ENCODE results near the gene FBXO28.

FBXO28 gene

DNA sequence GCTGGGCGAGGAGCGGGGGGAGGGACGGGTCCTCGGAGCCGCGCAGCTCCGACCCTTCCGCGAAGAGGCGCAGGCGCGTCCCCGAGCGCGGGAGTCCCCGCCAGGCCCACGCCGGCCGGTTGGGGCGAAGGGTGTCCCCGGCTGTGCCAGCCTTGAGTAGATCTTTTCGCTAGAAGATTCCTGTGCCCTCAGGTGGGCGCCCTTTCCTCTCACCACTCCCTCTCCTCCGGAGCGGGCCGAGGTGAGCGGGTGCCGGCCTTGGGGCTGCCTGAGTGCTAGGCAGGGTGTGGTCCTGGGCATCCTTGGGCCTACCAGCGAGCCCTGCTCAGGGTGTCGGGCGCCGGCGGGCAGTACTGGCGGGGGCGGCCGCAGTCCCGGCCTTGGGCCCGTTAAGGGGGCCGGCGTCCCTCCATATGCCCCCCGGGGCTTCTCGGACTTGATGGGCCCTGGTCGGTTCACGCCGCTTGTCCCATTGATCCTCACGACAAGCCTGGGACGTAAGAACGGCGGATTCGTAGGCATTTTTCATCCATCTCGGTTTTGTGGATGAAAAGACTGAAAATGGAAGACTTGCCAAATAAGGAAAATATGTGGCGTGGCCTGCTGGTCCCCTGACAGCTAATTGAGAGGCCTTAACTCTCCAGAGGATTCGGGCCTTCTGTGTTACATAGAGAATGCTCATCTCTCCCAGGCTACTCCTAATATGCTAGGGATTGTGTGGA is 69.8 kb downstream of the FBXO28 start:
- TF ChIP-seq, protein P1, sequence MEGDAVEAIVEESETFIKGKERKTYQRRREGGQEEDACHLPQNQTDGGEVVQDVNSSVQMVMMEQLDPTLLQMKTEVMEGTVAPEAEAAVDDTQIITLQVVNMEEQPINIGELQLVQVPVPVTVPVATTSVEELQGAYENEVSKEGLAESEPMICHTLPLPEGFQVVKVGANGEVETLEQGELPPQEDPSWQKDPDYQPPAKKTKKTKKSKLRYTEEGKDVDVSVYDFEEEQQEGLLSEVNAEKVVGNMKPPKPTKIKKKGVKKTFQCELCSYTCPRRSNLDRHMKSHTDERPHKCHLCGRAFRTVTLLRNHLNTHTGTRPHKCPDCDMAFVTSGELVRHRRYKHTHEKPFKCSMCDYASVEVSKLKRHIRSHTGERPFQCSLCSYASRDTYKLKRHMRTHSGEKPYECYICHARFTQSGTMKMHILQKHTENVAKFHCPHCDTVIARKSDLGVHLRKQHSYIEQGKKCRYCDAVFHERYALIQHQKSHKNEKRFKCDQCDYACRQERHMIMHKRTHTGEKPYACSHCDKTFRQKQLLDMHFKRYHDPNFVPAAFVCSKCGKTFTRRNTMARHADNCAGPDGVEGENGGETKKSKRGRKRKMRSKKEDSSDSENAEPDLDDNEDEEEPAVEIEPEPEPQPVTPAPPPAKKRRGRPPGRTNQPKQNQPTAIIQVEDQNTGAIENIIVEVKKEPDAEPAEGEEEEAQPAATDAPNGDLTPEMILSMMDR (IDR thresholded peaks at IDR 0.05; ENCODE audit: low read depth, low read length) = no peak
- peak overlapping the region; percentile 87 for H3K4me3 ChIP-seq (ENCODE audit: low read depth, low read length)

DNA sequence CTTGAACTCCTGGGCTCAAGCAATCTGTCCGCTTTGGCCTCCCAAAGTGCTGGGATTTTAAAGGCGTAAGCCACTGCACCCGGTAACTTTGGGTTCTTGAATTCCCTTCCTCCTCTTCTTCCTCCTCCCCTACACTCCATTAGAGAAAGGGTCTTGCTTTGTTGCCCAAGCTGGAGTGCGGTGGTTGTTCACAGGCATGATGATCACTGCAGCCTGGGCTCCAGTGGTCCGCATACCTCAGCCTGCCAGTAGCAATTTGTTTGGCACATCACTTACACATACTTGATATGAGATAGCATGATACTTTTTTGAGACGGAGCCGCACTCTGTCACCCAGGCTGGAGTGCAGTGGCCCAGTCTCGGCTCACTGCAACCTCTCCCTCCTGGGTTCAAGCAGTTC is 71.3 kb downstream of the FBXO28 start:
- H3K4me3 ChIP-seq (ENCODE audit: low read depth, low read length) = no peak overlapping the region
- TF ChIP-seq, protein P1 (IDR thresholded peaks at IDR 0.05; ENCODE audit: low read depth, low read length) = no peak

DNA sequence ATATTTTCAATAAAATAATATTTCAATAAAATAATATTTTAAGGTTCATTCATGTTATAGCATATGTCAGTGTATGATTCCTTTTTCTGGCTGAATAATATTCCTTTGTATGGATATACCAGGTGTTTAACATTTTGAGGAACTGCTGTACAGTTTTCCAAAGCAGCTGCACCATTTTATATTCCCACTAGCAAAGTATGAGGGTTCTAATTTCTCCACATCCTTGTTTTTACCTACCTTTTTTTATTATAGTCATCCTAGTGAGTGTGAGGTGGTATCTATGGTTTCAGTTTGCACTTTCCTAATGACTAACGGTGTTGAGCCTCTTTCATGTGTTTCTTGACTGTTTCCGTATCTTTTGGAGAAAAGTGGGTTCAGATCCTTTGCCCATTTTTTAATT is 74.4 kb downstream of the FBXO28 start:
- TF ChIP-seq, protein P1 (IDR thresholded peaks at IDR 0.05; ENCODE audit: low read depth, low read length) = no peak
- no peak overlapping the region for H3K4me3 ChIP-seq (ENCODE audit: low read depth, low read length)

DNA sequence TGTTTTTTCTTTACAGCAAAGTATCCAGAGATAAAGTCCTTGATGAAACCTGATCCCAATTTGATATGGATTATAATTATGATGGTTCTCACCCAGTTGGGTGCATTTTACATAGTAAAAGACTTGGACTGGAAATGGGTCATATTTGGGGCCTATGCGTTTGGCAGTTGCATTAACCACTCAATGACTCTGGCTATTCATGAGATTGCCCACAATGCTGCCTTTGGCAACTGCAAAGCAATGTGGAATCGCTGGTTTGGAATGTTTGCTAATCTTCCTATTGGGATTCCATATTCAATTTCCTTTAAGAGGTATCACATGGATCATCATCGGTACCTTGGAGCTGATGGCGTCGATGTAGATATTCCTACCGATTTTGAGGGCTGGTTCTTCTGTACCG is 75.7 kb downstream of the FBXO28 start:
- H3K4me3 ChIP-seq (ENCODE audit: low read depth, low read length) = no peak overlapping the region
- TF ChIP-seq, protein P1 (IDR thresholded peaks at IDR 0.05; ENCODE audit: low read depth, low read length) = no peak

DNA sequence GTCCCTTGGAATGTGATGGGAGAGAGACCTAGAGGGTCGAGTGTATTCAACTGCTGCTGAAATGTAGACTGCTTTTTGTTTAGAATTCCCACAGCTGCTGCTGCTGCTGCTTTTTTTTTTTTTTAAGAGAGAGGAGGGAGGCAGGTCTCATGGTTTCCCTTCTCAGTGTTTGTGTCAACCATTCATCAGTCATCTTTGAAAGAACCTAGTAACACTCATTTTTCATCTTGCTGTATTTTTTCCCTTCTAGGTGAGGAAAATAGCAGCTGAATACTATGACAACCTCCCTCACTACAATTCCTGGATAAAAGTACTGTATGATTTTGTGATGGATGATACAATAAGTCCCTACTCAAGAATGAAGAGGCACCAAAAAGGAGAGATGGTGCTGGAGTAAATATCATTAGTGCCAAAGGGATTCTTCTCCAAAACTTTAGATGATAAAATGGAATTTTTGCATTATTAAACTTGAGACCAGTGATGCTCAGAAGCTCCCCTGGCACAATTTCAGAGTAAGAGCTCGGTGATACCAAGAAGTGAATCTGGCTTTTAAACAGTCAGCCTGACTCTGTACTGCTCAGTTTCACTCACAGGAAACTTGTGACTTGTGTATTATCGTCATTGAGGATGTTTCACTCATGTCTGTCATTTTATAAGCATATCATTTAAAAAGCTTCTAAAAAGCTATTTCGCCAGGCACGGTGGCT is 78.3 kb downstream of the FBXO28 start:
- TF ChIP-seq, protein P1 (IDR thresholded peaks at IDR 0.05; ENCODE audit: low read depth, low read length) = no peak
- H3K4me3 ChIP-seq (ENCODE audit: low read depth, low read length) = no peak overlapping the region

DNA sequence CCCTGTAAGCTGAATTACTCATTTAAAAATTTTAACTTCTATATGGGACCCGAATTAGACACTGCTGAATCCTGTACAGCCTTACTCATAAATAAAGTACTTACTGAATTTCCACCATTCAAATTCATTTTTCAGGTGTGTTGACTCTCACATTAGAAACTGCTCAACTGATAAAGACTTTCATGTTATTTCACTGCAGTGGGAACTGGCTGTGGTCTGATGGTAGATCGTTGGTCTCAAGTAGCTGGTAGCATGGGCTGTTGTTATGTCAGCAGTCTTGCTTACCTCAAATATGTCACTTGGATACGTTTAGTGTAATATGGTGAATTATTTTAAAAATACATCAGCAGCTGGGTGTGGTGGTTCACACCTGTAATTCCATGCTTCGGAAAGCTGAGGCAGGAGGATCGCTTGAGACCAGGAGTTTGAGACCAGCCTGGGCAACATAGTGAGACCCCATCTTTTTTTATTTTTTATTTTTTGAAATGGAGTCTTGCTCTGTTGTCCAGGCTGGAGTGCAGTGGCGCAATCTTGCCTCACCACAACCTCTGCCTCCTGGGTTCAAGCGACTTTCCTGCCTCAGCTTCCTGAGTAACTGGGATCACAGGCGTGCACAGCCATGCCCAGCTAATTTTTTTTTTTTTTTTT is 79.5 kb downstream of the FBXO28 start:
- H3K4me3 ChIP-seq (ENCODE audit: low read depth, low read length) = no peak overlapping the region
- TF ChIP-seq, protein P1 (IDR thresholded peaks at IDR 0.05; ENCODE audit: low read depth, low read length) = no peak
